Left lung (tissue), 10 donors: ENCODE measurements around the gene RRP36. TPM values are rescaled to one million over a fixed set of nuclear protein-coding genes. Genes with fewer than 3 reads are reported as not detected.

Experiments
- ATAC-seq: fragments of 200-7000 bp; cut with Tn5 transposase; one replicate; pipeline ENCODE4 v1.9.1; 2020; ENCODE audit warnings: moderate library complexity
- DNase-seq, 4 donors: peaks; one replicate each; pipeline ENCODE4 v3.0.0-alpha.2; 2013 to 2020
- H3K27ac ChIP-seq, 2 donors: fragments of 200-600 bp; sonication (generic) in 1 of 2; one replicate each; pipeline versions ENCODE4 v1.5.0 to v1.8.0; 2020 to 2021
- H3K27me3 ChIP-seq, 2 donors: fragments of 200-600 bp; sonication (generic) in 1 of 2; one replicate each; pipeline versions ENCODE4 v1.5.0 to v1.8.0; 2020 to 2021
- H3K36me3 ChIP-seq, 2 donors: fragments of 200-600 bp; sonication (generic) in 1 of 2; one replicate each; pipeline versions ENCODE4 v1.5.0 to v1.8.0; 2020 to 2021
- H3K4me1 ChIP-seq, 2 donors: fragments of 200-600 bp; one replicate each; pipeline ENCODE4 v1.8.0; 2021
- H3K4me3 ChIP-seq, 2 donors: fragments of 200-600 bp; sonication (generic) in 1 of 2; one replicate each; pipeline versions ENCODE4 v1.5.0 to v1.8.0; 2020 to 2021; ENCODE audit warnings: mild to moderate bottlenecking in 1 of 2
- H3K9me3 ChIP-seq, 2 donors: fragments of 200-600 bp; sonication (generic) in 1 of 2; one replicate each; pipeline versions ENCODE4 v1.5.0 to v1.8.0; 2020 to 2021
- CTCF ChIP-seq, 2 donors: fragments of 200-600 bp; sonication (generic) in 1 of 2; IDR thresholded peaks; one replicate each; pipeline versions ENCODE4 v1.5.0 to v1.8.0; 2021; ENCODE audit warnings: antibody characterized with exemption in 2 of 2
- intact Hi-C, 2 donors: fragments of 100-400 bp; cut with DNase I; formaldehyde crosslinking; loops; one replicate each; pipeline versions ENCODE4 v1.11.2 to v1.14.2; 2022
- polyA plus RNA-seq, 6 donors: library from polyadenylated mRNA; unstranded; fragments of 120-200 nt; gene quantifications; one replicate each; pipeline ENCODE4 v1.2.1, GENCODE V29; 2013; ENCODE audit not compliant: insufficient read length in 6 of 6
- total RNA-seq, 2 donors: library from RNA; stranded (reverse); fragmentation: NEBNext Ultra II Directional; extraction: Animal tissue kit (Norgen Biotek cat#: 25700); gene quantifications; one replicate each; pipeline ENCODE4 v1.2.1, GENCODE V29; 2021
- donor health status: DM: no; HTN: yes; CAD: no.
- donor health status: DM: no; HTN: no; CAD: no.

RRP36 gene
- total and polyA plus RNA-seq, 8 donors, result 43.3 to 55.2 (median 50.2) TPM

- no peaks in the 10 kb centered on the region for H3K9me3 ChIP-seq
- intact Hi-C loops, result no loop called here
- H3K4me3 ChIP-seq, result no peak overlapping the region
- H3K36me3 ChIP-seq, result peaks cover 0 to 34% of the 10 kb centered on the region in 2 donors
- ATAC-seq (no peak), DNase-seq (peak in 1 of 4 donors; percentile 72)
- H3K27me3 ChIP-seq, result no peaks in the 10 kb centered on the region
- H3K4me1 ChIP-seq, result peaks cover 14 to 58% of the 10 kb centered on the region in 2 donors
- no peak for TF ChIP-seq CTCF (IDR thresholded peaks at IDR 0.05)
- H3K27ac ChIP-seq, result no peak overlapping the region
Observed at GRCh38 chr6:43016943-43017334, 4.5 kb upstream of the RRP36 start.

GRCh38 chr6:43019152-43019551, 2.3 kb upstream of the RRP36 start:
- Histone ChIP-seq H3K9me3 (no peaks in the 10 kb centered on the region), H3K4me3 (no peak overlapping the region), H3K27me3 (no peaks in the 10 kb centered on the region), H3K27ac (no peak overlapping the region), H3K4me1 (peaks cover 7 to 63% of the 10 kb centered on the region in 2 donors), H3K36me3 (peaks cover 0 to 31% of the 10 kb centered on the region in 2 donors)
- no peak for TF ChIP-seq CTCF (IDR thresholded peaks at IDR 0.05)
- DNase-seq, result no peak
- intact Hi-C loops, result no loop called here
- no peak for ATAC-seq

- peaks cover 0 to 41% of the 10 kb centered on the region in 2 donors for H3K36me3 ChIP-seq
Observed at GRCh38 chr6:43020052-43020705, 1.2 kb upstream of the RRP36 start.

GRCh38 chr6:43020847-43021246, 576 bp upstream of the RRP36 start:
- peak overlapping the region; percentile 88 to 93 for H3K4me3 ChIP-seq
- H3K27ac ChIP-seq, result peak overlapping the region; percentile 81 to 89
- intact Hi-C loops, result no loop called here
- H3K36me3 ChIP-seq, result peaks cover 0 to 48% of the 10 kb centered on the region in 2 donors
- no peaks in the 10 kb centered on the region for H3K9me3 ChIP-seq
- H3K4me1 ChIP-seq, result peaks cover 0 to 48% of the 10 kb centered on the region in 2 donors
- H3K27me3 ChIP-seq, result no peaks in the 10 kb centered on the region
- TF ChIP-seq CTCF (IDR thresholded peaks at IDR 0.05), result no peak
- ATAC-seq, result peak; percentile 26
- peak in 1 of 4 donors; percentile 54 for DNase-seq

More at GRCh38 chr6:43020052-43020705, 1.2 kb upstream of the RRP36 start:
- peaks cover 6 to 55% of the 10 kb centered on the region in 2 donors for H3K4me1 ChIP-seq
- ATAC-seq (no peak), DNase-seq (no peak)
- intact Hi-C loops, result no loop called here
- H3K4me3 ChIP-seq, result no peak overlapping the region
- no peak overlapping the region for H3K27ac ChIP-seq
- TF ChIP-seq CTCF (IDR thresholded peaks at IDR 0.05), result no peak
- no peaks in the 10 kb centered on the region for H3K27me3 ChIP-seq
- H3K9me3 ChIP-seq, result no peaks in the 10 kb centered on the region

GRCh38 chr6:43024436-43024835, 3.0 kb downstream of the RRP36 start:
- intact Hi-C loops, result no loop called here
- Histone ChIP-seq H3K36me3 (peaks cover 0 to 60% of the 10 kb centered on the region in 2 donors), H3K27ac (no peak overlapping the region)

More at GRCh38 chr6:43024436-43024835, 3.0 kb downstream of the RRP36 start:
- ATAC-seq (no peak), DNase-seq (no peak)
- no peak overlapping the region for H3K4me3 ChIP-seq
- TF ChIP-seq CTCF (IDR thresholded peaks at IDR 0.05), result no peak
- no peaks in the 10 kb centered on the region for H3K27me3 ChIP-seq
- peaks cover 0 to 29% of the 10 kb centered on the region in 2 donors for H3K4me1 ChIP-seq
- H3K9me3 ChIP-seq, result no peaks in the 10 kb centered on the region
